ENCODE measurements around the gene ASTE1.

The ASTE1 gene

DNA sequence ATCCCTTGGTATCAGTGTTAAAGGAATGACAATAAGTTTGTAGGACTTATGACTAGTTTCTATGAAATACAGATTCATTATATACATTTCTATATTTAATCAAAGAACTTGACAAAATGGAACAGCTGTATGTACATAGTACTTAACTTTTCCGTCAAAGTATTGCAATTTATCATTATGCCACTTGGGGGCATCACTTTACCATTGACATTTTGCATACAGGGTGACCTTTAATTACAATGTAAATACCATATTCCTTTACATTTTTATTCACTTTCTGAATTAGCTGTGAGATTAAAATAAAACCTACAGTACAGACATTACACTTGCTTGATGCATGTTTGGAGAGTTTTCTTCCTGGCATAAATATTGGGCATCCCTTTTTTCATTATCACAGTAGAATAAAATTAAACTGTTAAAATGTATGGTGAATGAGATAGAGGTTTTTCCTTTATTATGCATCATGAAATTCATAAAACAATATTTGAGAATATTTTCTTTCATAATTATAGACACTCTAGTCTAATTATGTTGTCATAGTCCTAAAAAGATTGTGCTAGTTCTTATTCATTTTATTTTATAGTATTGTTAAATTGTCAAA lies 7.0 kb upstream of the ASTE1 start:
- no peak for DNase-seq (ENCODE audit: extremely low read depth, low read depth)
- TF ChIP-seq, protein P1, sequence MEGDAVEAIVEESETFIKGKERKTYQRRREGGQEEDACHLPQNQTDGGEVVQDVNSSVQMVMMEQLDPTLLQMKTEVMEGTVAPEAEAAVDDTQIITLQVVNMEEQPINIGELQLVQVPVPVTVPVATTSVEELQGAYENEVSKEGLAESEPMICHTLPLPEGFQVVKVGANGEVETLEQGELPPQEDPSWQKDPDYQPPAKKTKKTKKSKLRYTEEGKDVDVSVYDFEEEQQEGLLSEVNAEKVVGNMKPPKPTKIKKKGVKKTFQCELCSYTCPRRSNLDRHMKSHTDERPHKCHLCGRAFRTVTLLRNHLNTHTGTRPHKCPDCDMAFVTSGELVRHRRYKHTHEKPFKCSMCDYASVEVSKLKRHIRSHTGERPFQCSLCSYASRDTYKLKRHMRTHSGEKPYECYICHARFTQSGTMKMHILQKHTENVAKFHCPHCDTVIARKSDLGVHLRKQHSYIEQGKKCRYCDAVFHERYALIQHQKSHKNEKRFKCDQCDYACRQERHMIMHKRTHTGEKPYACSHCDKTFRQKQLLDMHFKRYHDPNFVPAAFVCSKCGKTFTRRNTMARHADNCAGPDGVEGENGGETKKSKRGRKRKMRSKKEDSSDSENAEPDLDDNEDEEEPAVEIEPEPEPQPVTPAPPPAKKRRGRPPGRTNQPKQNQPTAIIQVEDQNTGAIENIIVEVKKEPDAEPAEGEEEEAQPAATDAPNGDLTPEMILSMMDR (IDR thresholded peaks at IDR 0.05; ENCODE audit: low read depth, low read length) = peak; percentile 60

DNA sequence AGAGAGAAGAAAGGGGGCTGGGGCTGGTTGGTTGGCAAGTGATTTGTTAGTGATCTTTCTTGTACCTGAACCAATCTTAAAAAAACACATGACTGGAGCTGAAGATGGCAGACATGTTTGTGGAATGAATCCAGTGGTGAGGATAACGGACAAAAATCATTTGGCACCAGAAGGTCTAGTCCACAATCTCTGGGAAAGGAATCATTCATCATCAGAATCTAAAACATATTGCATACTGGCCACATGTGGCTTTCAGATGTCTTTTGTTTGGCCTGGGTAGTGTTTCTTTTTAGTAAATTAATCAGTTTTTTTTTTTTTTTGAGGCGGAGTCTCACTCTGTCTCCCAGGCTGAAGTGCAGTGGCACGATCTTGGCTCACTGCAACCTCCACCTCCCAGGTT lies 5.0 kb upstream of the ASTE1 start:
- no peak for DNase-seq (ENCODE audit: extremely low read depth, low read depth)
- TF ChIP-seq, protein P1 (IDR thresholded peaks at IDR 0.05; ENCODE audit: low read depth, low read length) = no peak

DNA sequence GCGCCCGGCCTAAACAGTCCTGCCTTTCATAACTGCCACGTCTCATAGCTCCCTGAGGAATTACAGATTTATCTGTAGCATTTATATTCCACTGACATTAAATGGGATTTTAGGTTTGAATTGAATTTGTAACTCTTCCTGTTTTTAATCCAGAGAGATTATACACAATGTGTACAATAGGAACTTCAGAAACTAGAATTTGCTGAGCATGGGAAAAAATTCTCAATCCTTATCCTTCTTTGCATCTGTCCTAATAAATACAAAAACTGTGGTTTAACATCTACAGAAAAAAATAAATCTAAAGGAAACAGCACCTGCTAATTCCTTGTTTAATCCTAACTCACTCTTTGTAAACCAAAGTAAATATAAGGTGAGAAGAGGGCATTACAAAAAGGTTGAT lies 2.2 kb upstream of the ASTE1 start:
- TF ChIP-seq, protein P1 (IDR thresholded peaks at IDR 0.05; ENCODE audit: low read depth, low read length) = no peak
- no peak for DNase-seq (ENCODE audit: extremely low read depth, low read depth)

DNA sequence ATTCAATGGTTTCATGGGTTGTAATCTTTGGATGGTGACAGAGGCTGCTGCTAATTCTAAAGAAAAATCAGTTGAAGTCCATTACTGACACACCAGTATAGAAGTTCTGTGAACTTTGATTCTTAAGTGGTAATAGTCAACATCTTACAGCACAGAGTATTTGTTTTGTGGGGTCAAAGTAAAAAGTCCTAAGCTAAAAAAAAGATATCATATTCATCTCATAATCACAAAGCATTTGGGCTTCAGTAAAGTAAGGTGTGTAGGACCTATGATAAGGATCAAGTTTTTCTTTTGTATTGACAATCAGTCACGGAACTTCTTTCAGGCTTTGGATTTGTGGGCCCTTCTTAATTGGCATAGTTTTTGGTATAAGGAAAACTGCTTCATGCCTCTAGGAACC lies 1.1 kb downstream of the ASTE1 start:
- TF ChIP-seq, protein P1 (IDR thresholded peaks at IDR 0.05; ENCODE audit: low read depth, low read length) = no peak
- DNase-seq (ENCODE audit: extremely low read depth, low read depth) = no peak

DNA sequence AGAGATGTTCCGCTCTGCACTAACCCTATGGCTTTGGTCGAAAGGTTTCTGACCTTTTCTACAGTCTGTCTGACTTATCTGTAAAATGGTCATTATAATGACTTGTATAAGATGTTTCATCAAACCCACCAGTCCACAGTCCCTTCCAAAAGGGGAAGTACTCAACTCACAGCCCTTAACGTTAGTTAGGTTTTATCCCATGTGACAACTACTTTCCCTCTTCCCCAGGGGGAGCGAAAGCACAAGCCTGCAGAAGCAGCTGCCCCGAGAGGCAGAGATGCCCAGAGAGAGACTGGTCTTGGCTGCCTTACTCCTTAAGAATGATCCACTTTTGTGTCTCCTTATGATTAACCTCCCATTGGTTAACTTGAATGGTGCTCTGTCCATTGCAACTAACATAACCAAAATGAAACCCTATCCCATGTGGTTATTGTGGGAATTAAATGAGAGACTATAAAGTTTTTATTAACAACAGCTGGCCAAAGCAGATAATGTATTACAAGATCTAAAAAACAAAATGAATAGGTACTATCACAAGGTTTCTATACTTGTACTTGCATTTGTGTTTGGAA lies 6.4 kb downstream of the ASTE1 start:
- DNase-seq (ENCODE audit: extremely low read depth, low read depth) = no peak
- TF ChIP-seq, protein P1 (IDR thresholded peaks at IDR 0.05; ENCODE audit: low read depth, low read length) = no peak

DNA sequence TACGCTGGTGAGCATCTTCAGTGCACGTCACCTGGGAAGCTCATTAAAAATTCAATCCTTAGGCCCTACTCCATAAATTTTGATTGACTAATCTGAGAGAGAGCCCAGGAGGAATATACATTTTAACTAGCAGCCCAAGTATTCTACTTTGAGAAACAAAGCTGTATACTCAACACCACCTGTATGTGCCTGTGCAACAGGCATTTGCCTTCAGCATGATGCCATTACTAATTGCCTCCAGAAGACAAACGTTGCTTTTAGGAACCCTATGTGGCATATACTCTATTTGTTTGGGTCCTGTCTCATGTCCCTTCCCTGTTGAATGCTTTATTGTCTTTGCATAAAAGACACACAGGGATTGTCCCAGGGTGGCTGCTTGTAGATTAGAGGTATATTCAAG lies 7.7 kb downstream of the ASTE1 start:
- TF ChIP-seq, protein P1 (IDR thresholded peaks at IDR 0.05; ENCODE audit: low read depth, low read length) = no peak
- no peak for DNase-seq (ENCODE audit: extremely low read depth, low read depth)

DNA sequence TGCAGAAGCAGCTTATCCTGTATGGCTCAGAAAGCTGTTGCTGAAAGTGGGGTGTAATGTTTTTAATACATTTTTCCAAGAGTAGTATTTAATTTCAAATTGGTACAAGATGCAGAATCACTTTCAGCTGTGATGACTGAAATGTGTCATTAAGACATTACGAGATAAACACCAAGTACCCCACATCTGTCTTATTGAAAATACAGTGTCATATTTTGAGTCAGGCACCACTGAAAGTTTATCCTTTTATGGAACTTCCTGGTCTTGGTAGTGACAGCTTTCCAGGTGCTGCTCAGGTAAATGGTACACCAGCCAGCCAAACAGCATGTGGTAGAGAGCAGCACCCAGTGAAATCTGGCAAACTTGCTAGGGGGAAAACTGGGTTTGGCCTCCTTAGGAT lies 16.9 kb downstream of the ASTE1 start:
- TF ChIP-seq, protein P1 (IDR thresholded peaks at IDR 0.05; ENCODE audit: low read depth, low read length) = no peak
- no peak for DNase-seq (ENCODE audit: extremely low read depth, low read depth)
